Endothelial cell of umbilical vein (primary cell): ENCODE results near the gene FAM161B. TPM values are rescaled to one million over a fixed set of nuclear protein-coding genes. Genes with fewer than 3 reads are reported as not detected.
"Not testable (repeated sequence)": the region's sequence is repeated elsewhere in the genome, so short reads cannot be mapped to it uniquely, and the experiment has no call there.

Experiments
- BruUV-seq: library from RNA; stranded (reverse); fragments of 400-500 nt; replicated peaks from 2 replicates; lab custom pipeline; 2021; lab: Mats Ljungman, UMichigan
- CTCF ChIA-PET: fragments of 300-600, 350-600 bp; sonication (Branson Sonifier 250); formaldehyde crosslinking; loops from one replicate; lab custom pipeline; 2021; ENCODE audit warnings: antibody characterized with exemption, inconsistent platforms; lab: Charles Lee
- POLR2A ChIA-PET: fragments of 300-600, 350-600 bp; sonication (Branson Sonifier 250); formaldehyde crosslinking; loops from one replicate; lab custom pipeline; 2021; ENCODE audit warnings: antibody characterized with exemption, inconsistent platforms; lab: Charles Lee
- DNase-seq: peaks from one replicate; pipeline ENCODE4 v3.0.0-alpha.2; 2011; ENCODE audit warnings: low read depth, low spot score
- FAIRE-seq: peaks from 2 replicates; lab custom pipeline; 2011; peaks lifted over from hg19 to GRCh38; lab: Jason Lieb, UNC
- H2AFZ ChIP-seq: 2 replicates; pipeline ENCODE4 v1.6.0; 2012; ENCODE audit warnings: low read depth, low read length, control low read depth, inconsistent platforms
- H3K27ac ChIP-seq: 2 replicates; pipeline ENCODE4 v1.5.1; 2011; ENCODE audit warnings: low read depth, mild to moderate bottlenecking, control low read depth, low read length, moderate library complexity; ENCODE audit not compliant: insufficient read depth
- H3K27me3 ChIP-seq, 2 experiments: 2 replicates each; pipeline versions ENCODE4 v1.6.0 to v1.6.1; 2011; ENCODE audit warnings: low read length in 2 of 2, mixed read lengths in 1 of 2; ENCODE audit not compliant: control insufficient read depth in 2 of 2, insufficient read depth in 2 of 2
- H3K36me3 ChIP-seq, 2 experiments: 2 replicates in 1 of 2; 3 replicates in 1 of 2; pipeline ENCODE4 v1.5.1; 2011; ENCODE audit warnings: low read length in 2 of 2, mild to moderate bottlenecking in 1 of 2, moderate library complexity in 1 of 2; ENCODE audit not compliant: control insufficient read depth in 2 of 2, insufficient read depth in 2 of 2; ENCODE audit errors: extremely low read depth in 1 of 2
- H3K4me1 ChIP-seq: 3 replicates; pipeline ENCODE4 v1.5.1; 2011; ENCODE audit warnings: mild to moderate bottlenecking, low read length; ENCODE audit not compliant: control insufficient read depth, insufficient read depth; ENCODE audit errors: extremely low read depth
- H3K4me2 ChIP-seq: 2 replicates; pipeline ENCODE4 v1.6.1; 2011; ENCODE audit warnings: low read length, control low read depth, mixed read lengths; ENCODE audit not compliant: insufficient read depth
- H3K4me3 ChIP-seq, 3 experiments: fragments of 200-600 bp in 1 of 3; sonication (generic), shearing (Covaris generic) in 1 of 3; replicated peaks in 1 of 3; 2 replicates each; pipeline ENCODE4 v1.5.1; 2011 to 2016; ENCODE audit warnings: control low read depth in 3 of 3, low read length in 3 of 3, mild to moderate bottlenecking in 2 of 3, inconsistent platforms in 1 of 3, low read depth in 1 of 3, moderate library complexity in 1 of 3; ENCODE audit not compliant: insufficient read depth in 1 of 3
- H3K79me2 ChIP-seq: 2 replicates; pipeline ENCODE4 v1.6.0; 2012; ENCODE audit warnings: low read length, inconsistent platforms; ENCODE audit not compliant: control insufficient read depth, insufficient read depth
- H3K9ac ChIP-seq: replicated peaks from 2 replicates; pipeline ENCODE3; 2011; ENCODE audit warnings: low read length, control low read depth; ENCODE audit not compliant: insufficient read depth; ENCODE audit errors: extremely low read depth
- H3K9me1 ChIP-seq: replicated peaks from 3 replicates; pipeline ENCODE4 v1.6.0; 2011; ENCODE audit warnings: mild to moderate bottlenecking, low read length; ENCODE audit not compliant: control insufficient read depth, insufficient read depth; ENCODE audit errors: extremely low read depth
- H3K9me3 ChIP-seq: replicated peaks from 2 replicates; pipeline ENCODE4 v1.5.1; 2012; ENCODE audit warnings: low read length, inconsistent platforms; ENCODE audit not compliant: control insufficient read depth, insufficient read depth
- H4K20me1 ChIP-seq: replicated peaks from 2 replicates; pipeline ENCODE3; 2011; ENCODE audit warnings: mild to moderate bottlenecking, low read length; ENCODE audit not compliant: control insufficient read depth, insufficient read depth; ENCODE audit errors: extremely low read depth
- CTCF ChIP-seq, 2 donors: IDR thresholded peaks; 1 replicate in 1 of 2; 2 replicates in 1 of 2; pipeline ENCODE4 v1.5.1; 2011; ENCODE audit warnings: low read length in 2 of 2, mild to moderate bottlenecking in 2 of 2, moderate library complexity in 2 of 2, control low read depth in 1 of 2, inconsistent platforms in 1 of 2, low read depth in 1 of 2; ENCODE audit not compliant: insufficient read depth in 1 of 2; ENCODE audit errors: extremely low read depth in 1 of 2
- EZH2 ChIP-seq: IDR thresholded peaks from 2 replicates; pipeline ENCODE4 v1.6.1; 2012; ENCODE audit warnings: borderline replicate concordance, low read depth, mild to moderate bottlenecking, moderate library complexity, low read length, inconsistent platforms; ENCODE audit not compliant: severe bottlenecking
- FOS ChIP-seq: IDR thresholded peaks from 2 replicates; pipeline ENCODE4 v1.6.1; 2011; ENCODE audit warnings: mild to moderate bottlenecking, low read length, moderate library complexity, borderline replicate concordance; ENCODE audit not compliant: insufficient read depth
- JUN ChIP-seq: IDR thresholded peaks from 2 replicates; pipeline ENCODE4 v1.6.1; 2011; ENCODE audit warnings: borderline replicate concordance, low read depth; ENCODE audit not compliant: insufficient read length, insufficient read depth
- MYC ChIP-seq: IDR thresholded peaks from one replicate; pipeline ENCODE4 v1.6.1; 2011; ENCODE audit warnings: mild to moderate bottlenecking, low read depth, low read length
- POLR2AphosphoS5 ChIP-seq: IDR thresholded peaks from 2 replicates; pipeline ENCODE4 v1.6.1; 2012; ENCODE audit warnings: low read depth, mild to moderate bottlenecking, control low read depth, low read length, moderate library complexity; ENCODE audit not compliant: insufficient read depth
- dilution Hi-C: fragments of 300-500 bp; cut with MboI; formaldehyde crosslinking; loops from one replicate; pipeline ENCODE4 v1.15.0; 2019; ENCODE audit warnings: low sequenced_read_pairs; ENCODE audit not compliant: extremely low pct_ligation_motif_present
- intact Hi-C: fragments of 100-400 bp; cut with micrococcal nuclease; formaldehyde crosslinking; loops from one replicate; pipeline ENCODE4 v1.10.0; 2022
- polyA plus RNA-seq, 4 experiments: library from polyadenylated mRNA; depleted of rRNA in 3 of 4; stranded (reverse) in 3 of 4; unstranded in 1 of 4; fragments of >200 nt; gene quantifications; 2 replicates each; pipeline versions ENCODE4 v1.2.1 to v1.2.3, GENCODE V29; 2011 to 2012; ENCODE audit warnings: missing spikeins in 1 of 4
- total RNA-seq: library from RNA; stranded (reverse); gene quantifications from 2 replicates; pipeline ENCODE4 v1.2.3, GENCODE V29; 2021

The FAM161B gene
- total and polyA plus RNA-seq, 2 donors (not counting 3 experiments of a cell fraction or from before 2014, with no cell fraction given): 1.6 to 3.1 TPM

GRCh38 chr14:73995977-73996378 lies 46.1 kb upstream of the FAM161B start:
- no peaks in the 10 kb centered on the region for H3K79me2 ChIP-seq
- no peak overlapping the region for H3K9ac ChIP-seq
- H2AFZ ChIP-seq: no peak overlapping the region
- TF ChIP-seq MYC (no peak), CTCF (IDR thresholded peaks at IDR 0.05; ENCODE audit: extremely low read depth in 1 of 2, insufficient read depth in 1 of 2, low read depth in 1 of 2, low read length in 2 of 2) (no peak), JUN (no peak), POLR2AphosphoS5 (no peak), FOS (no peak), EZH2 (no peak)
- CTCF ChIA-PET: no interaction called here
- no peak overlapping the region for H3K4me3 ChIP-seq
- POLR2A ChIA-PET: no interaction called here
- intact Hi-C loops (no loop called here), dilution Hi-C loops (no loop called here)
- no peaks in the 10 kb centered on the region for H3K27me3 ChIP-seq
- no peak overlapping the region for H3K4me2 ChIP-seq
- no peaks in the 10 kb centered on the region for H3K4me1 ChIP-seq
- DNase-seq: no peak
- H3K9me1 ChIP-seq: no peaks in the 10 kb centered on the region
- H3K36me3 ChIP-seq: no peaks in the 10 kb centered on the region
- H3K27ac ChIP-seq: no peak overlapping the region
- no peak for FAIRE-seq
- H3K9me3 ChIP-seq: no peaks in the 10 kb centered on the region
- no peaks in the 10 kb centered on the region for H4K20me1 ChIP-seq
- BruUV-seq: no TSS peak

GRCh38 chr14:73994926-73995325 lies 45.0 kb upstream of the FAM161B start:
- FAIRE-seq, CTCF ChIA-PET, dilution Hi-C loops: not testable (repeated sequence)

More at GRCh38 chr14:73994926-73995325, 45.0 kb upstream of the FAM161B start:
- intact Hi-C loops, H2AFZ ChIP-seq, H3K27me3 ChIP-seq, H3K9ac ChIP-seq, H3K4me1 ChIP-seq, H3K9me1 ChIP-seq, H3K27ac ChIP-seq, H3K36me3 ChIP-seq, DNase-seq, BruUV-seq, H3K4me3 ChIP-seq, H3K4me2 ChIP-seq, POLR2A ChIA-PET, H3K79me2 ChIP-seq, H4K20me1 ChIP-seq, H3K9me3 ChIP-seq: not testable (repeated sequence)
